Neuronal stem cell (in vitro differentiated cells): ENCODE measurements around the gene LRIG1.

Experiments used
- DNase-seq: peaks from one replicate; pipeline ENCODE4 v3.0.0-alpha.2; 2013; ENCODE audit warnings: low spot score
- H2AFZ ChIP-seq: one replicate; pipeline ENCODE4 v1.6.1; 2013; ENCODE audit warnings: mild to moderate bottlenecking, low read length, inconsistent platforms
- H2AK5ac ChIP-seq: 2 replicates; pipeline ENCODE4 v1.6.1; 2013; ENCODE audit warnings: low read depth, mild to moderate bottlenecking, inconsistent platforms, low read length, moderate library complexity, mixed read lengths
- H2BK120ac ChIP-seq: 2 replicates; pipeline ENCODE4 v1.6.1; 2013; ENCODE audit warnings: low read depth, mild to moderate bottlenecking, inconsistent platforms, low read length, moderate library complexity, mixed read lengths
- H2BK12ac ChIP-seq: one replicate; pipeline ENCODE4 v1.6.1; 2013; ENCODE audit warnings: low read length, inconsistent platforms
- H2BK15ac ChIP-seq: 2 replicates; pipeline ENCODE4 v1.6.1; 2013; ENCODE audit warnings: mild to moderate bottlenecking, low read length, inconsistent platforms, mixed read lengths
- H2BK5ac ChIP-seq: one replicate; pipeline ENCODE4 v1.6.1; 2013; ENCODE audit warnings: inconsistent platforms, mild to moderate bottlenecking, low read length, moderate library complexity
- H3K14ac ChIP-seq: one replicate; pipeline ENCODE4 v1.6.1; 2013; ENCODE audit warnings: low read length, inconsistent platforms
- H3K18ac ChIP-seq: 2 replicates; pipeline ENCODE4 v1.6.1; 2013; ENCODE audit warnings: low read length, inconsistent platforms
- H3K23ac ChIP-seq: 2 replicates; pipeline ENCODE4 v1.6.1; 2013; ENCODE audit warnings: low read depth, mild to moderate bottlenecking, mixed read lengths, low read length, inconsistent platforms; ENCODE audit not compliant: poor library complexity
- H3K27ac ChIP-seq: replicated peaks from 3 replicates; pipeline ENCODE4 v1.5.1; 2013; ENCODE audit warnings: low read length, inconsistent platforms
- H3K27me3 ChIP-seq, 3 experiments: 2 replicates each; pipeline ENCODE4 v1.6.1; 2013; ENCODE audit warnings: low read length in 3 of 3, mild to moderate bottlenecking in 2 of 3, inconsistent platforms in 1 of 3, low read depth in 1 of 3, mixed read lengths in 1 of 3, moderate library complexity in 1 of 3; ENCODE audit not compliant: control insufficient read depth in 3 of 3, insufficient read depth in 3 of 3
- H3K36me3 ChIP-seq, 2 donors: replicated peaks in 1 of 2; 2 replicates each; pipeline ENCODE4 v1.6.1; 2013; ENCODE audit warnings: low read length in 2 of 2; ENCODE audit not compliant: control insufficient read depth in 2 of 2, insufficient read depth in 2 of 2
- H3K4ac ChIP-seq: 2 replicates; pipeline ENCODE4 v1.6.1; 2013; ENCODE audit warnings: inconsistent platforms, mild to moderate bottlenecking, low read length, moderate library complexity
- H3K4me1 ChIP-seq, 2 donors: 1 replicate in 1 of 2; 2 replicates in 1 of 2; pipeline ENCODE4 v1.6.1; 2013; ENCODE audit warnings: low read length in 2 of 2, low read depth in 1 of 2; ENCODE audit not compliant: control insufficient read depth in 2 of 2, insufficient read depth in 1 of 2
- H3K4me2 ChIP-seq: one replicate; pipeline ENCODE4 v1.6.1; 2013; ENCODE audit warnings: mild to moderate bottlenecking, low read length, inconsistent platforms; ENCODE audit not compliant: insufficient read depth, poor library complexity, severe bottlenecking
- H3K4me3 ChIP-seq, 2 donors: 2 replicates each; pipeline ENCODE4 v1.5.1; 2013; ENCODE audit warnings: low read length in 2 of 2, mild to moderate bottlenecking in 2 of 2, inconsistent platforms in 1 of 2, moderate library complexity in 1 of 2
- H3K79me1 ChIP-seq: one replicate; pipeline ENCODE4 v1.6.1; 2013; ENCODE audit warnings: low read depth, mild to moderate bottlenecking, inconsistent platforms, low read length, moderate library complexity
- H3K9ac ChIP-seq: one replicate; pipeline ENCODE4 v1.6.1; 2013; ENCODE audit warnings: mild to moderate bottlenecking, low read depth, low read length, inconsistent platforms; ENCODE audit not compliant: poor library complexity
- H3K9me3 ChIP-seq, 2 donors: replicated peaks in 1 of 2; 2 replicates each; pipeline versions ENCODE3 to v1.6.1; 2013; ENCODE audit warnings: low read length in 2 of 2, mild to moderate bottlenecking in 2 of 2, inconsistent platforms in 1 of 2, low read depth in 1 of 2, mixed read lengths in 1 of 2, moderate library complexity in 1 of 2; ENCODE audit not compliant: control insufficient read depth in 2 of 2, insufficient read depth in 1 of 2
- H4K8ac ChIP-seq: one replicate; pipeline ENCODE4 v1.6.1; 2013; ENCODE audit warnings: low read depth, mild to moderate bottlenecking, inconsistent platforms, low read length, moderate library complexity
- H4K91ac ChIP-seq: one replicate; pipeline ENCODE4 v1.6.1; 2013; ENCODE audit warnings: low read length, low read depth, mild to moderate bottlenecking, inconsistent platforms; ENCODE audit not compliant: poor library complexity
- WGBS, 2 donors: extraction: QIAGEN DNeasy Blood & Tissue Kit; methylation state at CpG; one replicate each; pipeline ENCODE4 v1.1.7; 2013; ENCODE audit warnings: missing lambda C conversion rate in 2 of 2, mixed read lengths in 1 of 2; ENCODE audit not compliant: insufficient read length in 2 of 2, insufficient replicate concordance in 1 of 2; ENCODE audit errors: extremely low coverage in 2 of 2; 5-methylcytosine and 5-hydroxymethylcytosine counted together

The LRIG1 gene

GRCh38 chr3:66376568-66376967 is 124.3 kb downstream of the LRIG1 start:
- H3K27me3 ChIP-seq: no peaks in the 10 kb centered on the region
- H3K27ac ChIP-seq: no peak overlapping the region
- H4K8ac ChIP-seq: no peak overlapping the region
- no peak overlapping the region for H3K23ac ChIP-seq
- no peak overlapping the region for H3K4me3 ChIP-seq
- no peak overlapping the region for H2BK12ac ChIP-seq
- no peak overlapping the region for H2BK5ac ChIP-seq
- no CpG with 5 or more reads among the region's 2 CpGs for WGBS, 2 donors
- no peak overlapping the region for H4K91ac ChIP-seq
- H3K14ac ChIP-seq: no peak overlapping the region
- peaks cover 0 to 4% of the 10 kb centered on the region in 2 donors for H3K4me1 ChIP-seq
- H2AK5ac ChIP-seq: no peak overlapping the region
- no peak overlapping the region for H3K9ac ChIP-seq
- peaks cover 41 to 96% of the 10 kb centered on the region in 2 donors for H3K36me3 ChIP-seq
- no peak for DNase-seq
- no peak overlapping the region for H2BK15ac ChIP-seq
- no peak overlapping the region for H3K18ac ChIP-seq
- H3K9me3 ChIP-seq: no peaks in the 10 kb centered on the region
- H2BK120ac ChIP-seq: no peak overlapping the region
- no peak overlapping the region for H3K4ac ChIP-seq
- H3K79me1 ChIP-seq: no peaks in the 10 kb centered on the region
- no peak overlapping the region for H2AFZ ChIP-seq
- H3K4me2 ChIP-seq: no peak overlapping the region

GRCh38 chr3:66372681-66373350 is 128.0 kb downstream of the LRIG1 start:
- no peak for DNase-seq
- H2AFZ ChIP-seq: no peak overlapping the region

GRCh38 chr3:66371432-66371831 is 129.4 kb downstream of the LRIG1 start:
- no peak overlapping the region for H3K14ac ChIP-seq
- no peak overlapping the region for H3K23ac ChIP-seq
- no peaks in the 10 kb centered on the region for H3K27me3 ChIP-seq
- no peak overlapping the region for H2BK5ac ChIP-seq
- 100% methylated on average over 1 of the region's 7 CpGs; no CpG with 5 or more reads in 1 of the 2 donors for WGBS, 2 donors
- H3K4me2 ChIP-seq: no peak overlapping the region
- H4K91ac ChIP-seq: no peak overlapping the region
- no peaks in the 10 kb centered on the region for H3K9me3 ChIP-seq
- H3K9ac ChIP-seq: no peak overlapping the region
- no peak overlapping the region for H2BK120ac ChIP-seq
- H3K4me1 ChIP-seq: peaks cover 0 to 5% of the 10 kb centered on the region in 2 donors
- no peak overlapping the region for H3K4ac ChIP-seq
- H3K27ac ChIP-seq: no peak overlapping the region
- no peak overlapping the region for H3K18ac ChIP-seq
- no peak for DNase-seq
- no peak overlapping the region for H2BK15ac ChIP-seq
- H3K4me3 ChIP-seq: no peak overlapping the region
- peaks cover 5 to 57% of the 10 kb centered on the region in 2 donors for H3K36me3 ChIP-seq
- no peak overlapping the region for H2BK12ac ChIP-seq
- no peaks in the 10 kb centered on the region for H3K79me1 ChIP-seq
- no peak overlapping the region for H2AK5ac ChIP-seq
- H2AFZ ChIP-seq: no peak overlapping the region
- no peak overlapping the region for H4K8ac ChIP-seq

More at GRCh38 chr3:66372681-66373350, 128.0 kb downstream of the LRIG1 start:
- Histone ChIP-seq H3K4ac (no peak overlapping the region), H3K9ac (no peak overlapping the region), H3K4me3 (no peak overlapping the region), H2BK15ac (no peak overlapping the region), H3K4me2 (no peak overlapping the region), H2AK5ac (no peak overlapping the region), H3K4me1 (no peaks in the 10 kb centered on the region), H3K23ac (no peak overlapping the region), H4K8ac (no peak overlapping the region), H3K27me3 (no peaks in the 10 kb centered on the region), H4K91ac (no peak overlapping the region), H3K18ac (no peak overlapping the region), H3K14ac (no peak overlapping the region), H2BK120ac (no peak overlapping the region), H3K79me1 (no peaks in the 10 kb centered on the region), H3K9me3 (no peaks in the 10 kb centered on the region), H3K27ac (no peak overlapping the region), H2BK5ac (no peak overlapping the region), H3K36me3 (peaks cover 15 to 71% of the 10 kb centered on the region in 2 donors), H2BK12ac (no peak overlapping the region)
- WGBS, 2 donors: no CpG with 5 or more reads among the region's 18 CpGs

- Histone ChIP-seq H4K8ac (no peak overlapping the region), H3K9ac (no peak overlapping the region), H2BK5ac (no peak overlapping the region), H3K23ac (no peak overlapping the region), H2AFZ (no peak overlapping the region), H2BK15ac (no peak overlapping the region), H3K4ac (no peak overlapping the region), H3K9me3 (no peaks in the 10 kb centered on the region), H3K27me3 (no peaks in the 10 kb centered on the region), H2BK12ac (no peak overlapping the region), H2AK5ac (no peak overlapping the region), H3K18ac (no peak overlapping the region), H4K91ac (no peak overlapping the region), H3K79me1 (no peaks in the 10 kb centered on the region), H3K27ac (no peak overlapping the region), H3K4me2 (no peak overlapping the region), H3K4me1 (peaks cover 0 to 9% of the 10 kb centered on the region in 2 donors), H3K14ac (no peak overlapping the region), H2BK120ac (no peak overlapping the region), H3K4me3 (no peak overlapping the region), H3K36me3 (peaks cover 2 to 45% of the 10 kb centered on the region in 2 donors)
- no CpG with 5 or more reads among the region's 7 CpGs for WGBS, 2 donors
- DNase-seq: no peak
Observed at GRCh38 chr3:66370179-66370578, 130.6 kb downstream of the LRIG1 start.
